ENCODE results near the gene JMJD8. TPM values are rescaled to one million over a fixed set of nuclear protein-coding genes. Genes with fewer than 3 reads are reported as not detected.

Gene JMJD8
- total and polyA plus RNA-seq, 12 donors: 50.8 to 137 (median 93.1) TPM

DNA sequence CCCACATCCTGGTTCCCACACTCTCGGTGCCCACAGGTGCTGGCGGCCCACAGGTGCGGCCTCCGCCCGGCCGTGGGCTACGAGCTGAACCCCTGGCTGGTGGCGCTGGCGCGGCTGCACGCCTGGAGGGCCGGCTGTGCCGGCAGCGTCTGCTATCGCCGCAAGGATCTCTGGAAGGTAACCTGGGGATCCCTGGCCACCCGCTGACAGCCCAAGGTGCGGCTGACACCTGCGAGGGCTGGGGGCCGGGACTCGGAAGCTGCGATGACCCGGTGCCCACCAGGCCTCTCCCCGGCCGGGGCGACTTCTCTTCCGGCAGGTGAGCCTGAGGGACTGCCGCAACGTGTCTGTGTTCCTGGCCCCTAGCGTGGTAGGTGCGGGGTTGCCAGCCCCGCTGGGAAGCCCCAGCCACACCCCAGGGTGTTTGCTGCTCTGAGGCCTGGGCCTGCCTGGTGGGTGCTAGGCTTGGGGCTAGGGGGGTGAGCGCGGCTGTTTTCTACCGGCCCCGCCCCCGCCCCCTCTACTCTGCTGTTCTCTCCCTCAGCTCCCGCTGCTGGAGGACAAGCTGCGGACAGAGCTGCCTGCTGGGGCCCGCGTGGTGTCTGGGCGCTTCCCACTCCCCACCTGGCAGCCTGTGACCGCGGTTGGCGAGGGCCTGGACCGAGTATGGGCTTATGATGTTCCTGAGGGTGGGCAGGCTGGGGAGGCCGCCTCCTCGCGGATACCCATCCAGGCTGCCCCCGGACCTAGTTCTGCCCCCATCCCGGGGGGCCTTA lies 37.8 kb upstream of the JMJD8 start:
- Histone ChIP-seq H3K36me3 (replicated peaks in 1 of 2) (no peaks in the 10 kb centered on the region), H3K27ac (peak overlapping the region in 4 of 5 donors; percentile 89 to 95 (median 90)), H3K4me1 (replicated peaks in 1 of 2) (peaks cover 13 to 17% of the 10 kb centered on the region in 2 donors), H3K27me3 (no peaks in the 10 kb centered on the region), H3K4me3 (peak overlapping the region in 1 of 4 donors; percentile 88), H3K9me3 (replicated peaks in 1 of 3) (no peaks in the 10 kb centered on the region)
- WGBS, 4 donors: 84 to 90% (median 89%) methylated on average over 23 to 51 of the region's 51 CpGs
- intact Hi-C loops (cut with DNase I): no loop called here
- TF ChIP-seq, protein P1, sequence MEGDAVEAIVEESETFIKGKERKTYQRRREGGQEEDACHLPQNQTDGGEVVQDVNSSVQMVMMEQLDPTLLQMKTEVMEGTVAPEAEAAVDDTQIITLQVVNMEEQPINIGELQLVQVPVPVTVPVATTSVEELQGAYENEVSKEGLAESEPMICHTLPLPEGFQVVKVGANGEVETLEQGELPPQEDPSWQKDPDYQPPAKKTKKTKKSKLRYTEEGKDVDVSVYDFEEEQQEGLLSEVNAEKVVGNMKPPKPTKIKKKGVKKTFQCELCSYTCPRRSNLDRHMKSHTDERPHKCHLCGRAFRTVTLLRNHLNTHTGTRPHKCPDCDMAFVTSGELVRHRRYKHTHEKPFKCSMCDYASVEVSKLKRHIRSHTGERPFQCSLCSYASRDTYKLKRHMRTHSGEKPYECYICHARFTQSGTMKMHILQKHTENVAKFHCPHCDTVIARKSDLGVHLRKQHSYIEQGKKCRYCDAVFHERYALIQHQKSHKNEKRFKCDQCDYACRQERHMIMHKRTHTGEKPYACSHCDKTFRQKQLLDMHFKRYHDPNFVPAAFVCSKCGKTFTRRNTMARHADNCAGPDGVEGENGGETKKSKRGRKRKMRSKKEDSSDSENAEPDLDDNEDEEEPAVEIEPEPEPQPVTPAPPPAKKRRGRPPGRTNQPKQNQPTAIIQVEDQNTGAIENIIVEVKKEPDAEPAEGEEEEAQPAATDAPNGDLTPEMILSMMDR (IDR thresholded peaks at IDR 0.05): no peak
- no peak for TF ChIP-seq POLR2A (IDR thresholded peaks at IDR 0.05)
- DNase-seq: no peak

DNA sequence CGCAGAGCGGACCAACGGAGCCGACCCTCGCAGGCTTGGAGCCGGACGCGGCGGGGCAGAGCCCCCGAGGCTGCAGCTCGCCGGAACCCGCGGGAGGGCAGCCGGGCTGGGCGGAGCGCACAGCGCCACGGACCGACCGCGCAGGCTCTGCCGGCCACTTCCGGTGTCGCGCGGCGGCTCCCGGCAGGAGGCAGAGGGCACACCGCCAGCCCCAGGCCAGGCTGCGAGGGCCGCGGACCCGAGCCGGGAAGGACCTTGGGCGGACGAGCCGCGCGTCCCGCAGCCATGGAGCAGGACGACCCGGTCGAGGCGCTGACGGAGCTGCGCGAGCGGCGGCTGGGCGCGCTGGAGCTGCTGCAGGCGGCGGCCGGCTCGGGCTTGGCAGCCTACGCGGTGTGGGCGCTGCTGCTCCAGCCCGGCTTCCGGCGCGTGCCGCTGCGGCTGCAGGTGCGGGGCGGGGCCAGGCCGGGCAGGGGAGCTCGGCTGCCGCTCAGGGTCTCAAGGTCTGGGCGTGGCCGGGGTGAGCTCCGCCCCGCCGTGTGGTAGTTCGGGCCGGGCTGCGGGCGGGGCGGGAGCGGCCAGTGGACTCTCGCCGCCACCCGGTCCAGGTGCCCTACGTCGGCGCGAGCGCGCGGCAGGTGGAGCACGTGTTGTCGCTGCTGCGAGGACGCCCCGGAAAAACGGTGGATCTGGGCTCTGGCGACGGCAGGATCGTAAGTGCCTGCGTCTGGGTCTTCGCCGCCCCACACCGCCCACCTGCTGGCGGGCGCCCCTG lies 37.0 kb upstream of the JMJD8 start, which contains the start of gene ANTKMT:
TSS of gene ANTKMT (plus strand) at position 157 of the 775 bp plus-strand sequence. CDS start at position 286, 129 bp downstream.
- peak; percentile 84 to 91 (median 86) for DNase-seq
- H3K4me3 ChIP-seq: peak within 1 kb of the TSS; percentile 35 to 88 (median 62)
- WGBS, 4 donors: 6 to 7% (median 7%) methylated on average over 21 to 106 of the region's 106 CpGs; no CpG with 5 or more reads in 1 of the 4 donors
- intact Hi-C loops (cut with DNase I): no loop called here
- peaks cover 17 to 25% of the 10 kb centered on the region in 2 donors for H3K4me1 ChIP-seq (replicated peaks in 1 of 2)
- H3K27ac ChIP-seq: peak within 1 kb of the TSS; percentile 82 to 95 (median 90)
- TF ChIP-seq, protein P1 (IDR thresholded peaks at IDR 0.05): peak in 3 of 6 experiments; percentile 9 to 19 (median 11)
- TF ChIP-seq POLR2A (IDR thresholded peaks at IDR 0.05): peak; percentile 84 to 89
- H3K27me3 ChIP-seq: no peaks in the 10 kb centered on the region
- H3K36me3 ChIP-seq (replicated peaks in 1 of 2): no peaks in the 10 kb centered on the region
- H3K9me3 ChIP-seq (replicated peaks in 1 of 3): no peaks in the 10 kb centered on the region

DNA sequence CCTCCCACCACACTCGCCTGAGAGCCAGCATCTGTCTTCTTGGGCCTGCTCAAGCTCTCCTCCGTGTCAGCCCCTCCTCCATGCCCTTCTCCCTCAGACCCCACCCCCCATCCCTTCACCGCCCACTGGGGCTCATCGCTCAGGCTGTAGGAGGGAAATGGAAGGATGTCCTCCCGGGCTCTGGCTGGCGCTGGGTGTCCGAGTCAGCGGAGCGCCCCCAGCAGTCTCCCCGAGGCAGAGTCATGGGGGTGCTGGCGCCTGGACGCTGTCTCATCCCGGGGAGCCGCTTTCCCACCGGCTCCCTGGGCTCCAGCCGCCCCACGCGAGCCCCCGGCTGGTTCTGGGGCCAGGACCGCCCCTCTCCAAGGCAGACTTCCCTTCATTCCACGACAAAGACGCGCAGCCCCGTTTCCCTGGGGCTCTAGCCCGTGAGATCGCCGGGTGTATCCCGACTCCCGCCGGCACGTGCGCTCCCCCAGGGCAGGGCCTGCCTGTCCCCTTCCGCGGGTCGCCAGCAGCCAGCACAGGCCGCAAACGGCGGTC lies 36.4 kb upstream of the JMJD8 start:
- Histone ChIP-seq H3K36me3 (replicated peaks in 1 of 2) (no peaks in the 10 kb centered on the region), H3K4me3 (peak overlapping the region; percentile 35 to 88 (median 62)), H3K9me3 (replicated peaks in 1 of 3) (no peaks in the 10 kb centered on the region), H3K27ac (peak overlapping the region; percentile 82 to 95 (median 90)), H3K4me1 (replicated peaks in 1 of 2) (peaks cover 24 to 30% of the 10 kb centered on the region in 2 donors), H3K27me3 (no peaks in the 10 kb centered on the region)
- DNase-seq: peak in 5 of 7 donors; percentile 44 to 74 (median 62)
- TF ChIP-seq, protein P1 (IDR thresholded peaks at IDR 0.05): peak in 1 of 6 experiments; percentile 2
- no peak for TF ChIP-seq POLR2A (IDR thresholded peaks at IDR 0.05)
- WGBS, 4 donors: 0% methylated on average over 2 to 38 of the region's 38 CpGs
- intact Hi-C loops (cut with DNase I): no loop called here

All from adrenal gland (tissue), 12 donors.